ENCODE measurements around the gene TMED1. TPM values are rescaled to one million over a fixed set of nuclear protein-coding genes. Genes with fewer than 3 reads are reported as not detected.

The TMED1 gene
- total and polyA plus RNA-seq, 2 experiments from 2014 or later: 29.7 to 37.2 TPM

Small RNAs within 50 kb of the gene (microRNA-seq; reads per million reads assigned to microRNA genes)
- gene MIR199A1: not detected
- gene MIR6793: not detected

Small RNAs within 50 kb of the gene (small RNA-seq; reads per million reads assigned to genes)
- gene MIR199A1 (ENCODE audit: low replicate concordance) (not detected), gene MIR6793 (ENCODE audit: low replicate concordance) (not detected)

Other genes starting within 250 kb of the TMED1 start
- gene AP1M2, start 248.9 kb downstream of the TMED1 start, total RNA-seq (2014; rRNA removed; shearing (Covaris generic)): 158 and 165 TPM in 2 replicates
- gene AP1M2, start 248.9 kb downstream of the TMED1 start, polyA plus RNA-seq (2016; fragmentation: Nextera tagmentation; extraction: Ambion mirVana): 128 and 141 TPM in 2 replicates
- gene SLC44A2, start 210.7 kb downstream of the TMED1 start, total RNA-seq (2014; rRNA removed; shearing (Covaris generic)): 62.2 and 65.0 TPM in 2 replicates
- 41.2 and 43.2 TPM in 2 replicates for gene SLC44A2, start 210.7 kb downstream of the TMED1 start, polyA plus RNA-seq (2016; fragmentation: Nextera tagmentation; extraction: Ambion mirVana)
- 544 and 573 TPM in 2 replicates for gene ILF3, start 181.9 kb downstream of the TMED1 start, total RNA-seq (2014; rRNA removed; shearing (Covaris generic))
- gene ILF3, start 181.9 kb downstream of the TMED1 start, polyA plus RNA-seq (2016; fragmentation: Nextera tagmentation; extraction: Ambion mirVana): 616 and 625 TPM in 2 replicates
- gene QTRT1, start 134.8 kb downstream of the TMED1 start, total RNA-seq (2014; rRNA removed; shearing (Covaris generic)): 54.5 and 61.2 TPM in 2 replicates
- gene QTRT1, start 134.8 kb downstream of the TMED1 start, polyA plus RNA-seq (2016; fragmentation: Nextera tagmentation; extraction: Ambion mirVana): 77.4 and 83.5 TPM in 2 replicates
- gene DNM2, start 118.1 kb downstream of the TMED1 start, total RNA-seq (2014; rRNA removed; shearing (Covaris generic)): 107 and 138 TPM in 2 replicates
- 40.0 and 40.7 TPM in 2 replicates for gene DNM2, start 118.1 kb downstream of the TMED1 start, polyA plus RNA-seq (2016; fragmentation: Nextera tagmentation; extraction: Ambion mirVana)
- 0.78 TPM in 1 of 2 replicates, not detected in the other for gene C19orf38, start 12.2 kb upstream of the TMED1 start, total RNA-seq (2014; rRNA removed; shearing (Covaris generic))
- gene C19orf38, start 12.2 kb upstream of the TMED1 start, polyA plus RNA-seq (2016; fragmentation: Nextera tagmentation; extraction: Ambion mirVana): 0.43 and 0.45 TPM in 2 replicates
- gene CARM1, start 35.3 kb upstream of the TMED1 start, total RNA-seq (2014; rRNA removed; shearing (Covaris generic)): 118 and 125 TPM in 2 replicates
- gene CARM1, start 35.3 kb upstream of the TMED1 start, polyA plus RNA-seq (2016; fragmentation: Nextera tagmentation; extraction: Ambion mirVana): 40.3 and 43.3 TPM in 2 replicates
- 54.0 and 63.7 TPM in 2 replicates for gene YIPF2, start 92.4 kb upstream of the TMED1 start, total RNA-seq (2014; rRNA removed; shearing (Covaris generic))
- gene YIPF2, start 92.4 kb upstream of the TMED1 start, polyA plus RNA-seq (2016; fragmentation: Nextera tagmentation; extraction: Ambion mirVana): 36.3 and 45.3 TPM in 2 replicates
- 56.4 and 60.7 TPM in 2 replicates for gene TIMM29, start 92.6 kb upstream of the TMED1 start, total RNA-seq (2014; rRNA removed; shearing (Covaris generic))
- 23.7 and 24.1 TPM in 2 replicates for gene TIMM29, start 92.6 kb upstream of the TMED1 start, polyA plus RNA-seq (2016; fragmentation: Nextera tagmentation; extraction: Ambion mirVana)
- gene SMARCA4, start 124.8 kb upstream of the TMED1 start, total RNA-seq (2014; rRNA removed; shearing (Covaris generic)): 252 and 336 TPM in 2 replicates
- 175 and 177 TPM in 2 replicates for gene SMARCA4, start 124.8 kb upstream of the TMED1 start, polyA plus RNA-seq (2016; fragmentation: Nextera tagmentation; extraction: Ambion mirVana)